Breast epithelium (tissue), 4 donors: ENCODE results near the gene CXXC5. TPM values are rescaled to one million over a fixed set of nuclear protein-coding genes. Genes with fewer than 3 reads are reported as not detected.

Experiments used
- DNase-seq, 2 donors: peaks; one replicate each; pipeline ENCODE4 v3.0.0-alpha.2; 2019; ENCODE audit warnings: low spot score in 2 of 2
- H3K27ac ChIP-seq, 2 donors: fragments of 200-600 bp; sonication (generic) in 1 of 2; one replicate each; pipeline ENCODE4 v1.5.1; 2016 to 2019; ENCODE audit warnings: mild to moderate bottlenecking in 1 of 2
- H3K27me3 ChIP-seq, 2 donors: fragments of 200-600 bp; sonication (generic) in 1 of 2; one replicate each; pipeline versions ENCODE4 v1.5.1 to v1.6.0; 2017 to 2019; ENCODE audit warnings: control low read depth in 1 of 2, mild to moderate bottlenecking in 1 of 2
- H3K36me3 ChIP-seq: fragments of 200-600 bp; one replicate; pipeline ENCODE4 v1.5.1; 2019
- H3K4me1 ChIP-seq, 2 donors: fragments of 200-600 bp; sonication (generic); one replicate each; pipeline ENCODE4 v1.5.1; 2016 to 2019; ENCODE audit warnings: control low read depth in 1 of 2
- H3K4me3 ChIP-seq, 3 donors: fragments of 200-600 bp; sonication (generic); 1 replicate in 2 of 3; 2 replicates in 1 of 3; pipeline ENCODE4 v1.5.1; 2016 to 2019; ENCODE audit warnings: mild to moderate bottlenecking in 3 of 3, moderate library complexity in 2 of 3
- H3K9me3 ChIP-seq, 2 donors: fragments of 200-600 bp; sonication (generic) in 1 of 2; one replicate each; pipeline ENCODE4 v1.5.1; 2016 to 2019; ENCODE audit warnings: control low read depth in 1 of 2
- POLR2A ChIP-seq: fragments of 450-650 bp; IDR thresholded peaks from one replicate; pipeline ENCODE4 v1.6.1; 2016; ENCODE audit warnings: antibody characterized with exemption, mild to moderate bottlenecking, moderate library complexity
- POLR2AphosphoS5 ChIP-seq, 3 donors: sonication (generic); formaldehyde crosslinking; IDR thresholded peaks; one replicate each; pipeline ENCODE4 v1.6.1; 2017; ENCODE audit warnings: antibody characterized with exemption in 3 of 3
- intact Hi-C: fragments of 100-400 bp; cut with DNase I; formaldehyde crosslinking; loops from one replicate; pipeline ENCODE4 v1.15.1; 2023; ENCODE audit warnings: low total_unique reads
- total RNA-seq, 3 donors: library from RNA; depleted of rRNA; stranded (reverse); fragments of >200 nt; gene quantifications; one replicate each; pipeline ENCODE4 v1.1.0, GENCODE V29; 2016
- TF ChIP-seq, protein P1 (sequence below), 3 donors: fragments of 450-650 bp; IDR thresholded peaks; one replicate each; pipeline ENCODE4 v1.5.1; 2016 to 2017; ENCODE audit warnings: antibody characterized with exemption in 3 of 3, mild to moderate bottlenecking in 3 of 3, moderate library complexity in 3 of 3

Gene CXXC5
- total RNA-seq, 3 donors from 2014 or later: 33.9 to 66.9 (median 38.3) TPM

DNA sequence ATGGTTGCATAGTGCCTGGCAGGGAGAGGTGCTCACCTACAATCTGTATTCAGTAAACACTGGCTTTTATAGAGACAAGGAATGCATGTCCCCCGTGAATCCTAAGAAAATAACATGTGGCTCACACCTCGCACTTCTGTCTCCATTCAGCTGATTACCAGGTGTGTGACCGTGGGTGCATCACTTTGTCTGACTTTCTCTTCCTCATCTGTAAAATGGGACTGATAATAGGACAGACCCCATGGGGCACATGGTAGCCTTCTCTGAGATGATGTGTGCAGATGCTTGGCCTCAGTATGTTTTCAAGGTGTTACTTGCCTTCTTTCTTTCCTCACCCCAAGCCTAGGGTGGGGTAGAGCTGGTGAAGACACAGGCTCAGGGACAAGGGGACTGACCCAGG is 6.3 kb downstream of the CXXC5 start:
- TF ChIP-seq, protein P1, sequence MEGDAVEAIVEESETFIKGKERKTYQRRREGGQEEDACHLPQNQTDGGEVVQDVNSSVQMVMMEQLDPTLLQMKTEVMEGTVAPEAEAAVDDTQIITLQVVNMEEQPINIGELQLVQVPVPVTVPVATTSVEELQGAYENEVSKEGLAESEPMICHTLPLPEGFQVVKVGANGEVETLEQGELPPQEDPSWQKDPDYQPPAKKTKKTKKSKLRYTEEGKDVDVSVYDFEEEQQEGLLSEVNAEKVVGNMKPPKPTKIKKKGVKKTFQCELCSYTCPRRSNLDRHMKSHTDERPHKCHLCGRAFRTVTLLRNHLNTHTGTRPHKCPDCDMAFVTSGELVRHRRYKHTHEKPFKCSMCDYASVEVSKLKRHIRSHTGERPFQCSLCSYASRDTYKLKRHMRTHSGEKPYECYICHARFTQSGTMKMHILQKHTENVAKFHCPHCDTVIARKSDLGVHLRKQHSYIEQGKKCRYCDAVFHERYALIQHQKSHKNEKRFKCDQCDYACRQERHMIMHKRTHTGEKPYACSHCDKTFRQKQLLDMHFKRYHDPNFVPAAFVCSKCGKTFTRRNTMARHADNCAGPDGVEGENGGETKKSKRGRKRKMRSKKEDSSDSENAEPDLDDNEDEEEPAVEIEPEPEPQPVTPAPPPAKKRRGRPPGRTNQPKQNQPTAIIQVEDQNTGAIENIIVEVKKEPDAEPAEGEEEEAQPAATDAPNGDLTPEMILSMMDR (IDR thresholded peaks at IDR 0.05): no peak
- TF ChIP-seq POLR2AphosphoS5 (IDR thresholded peaks at IDR 0.05): no peak
- TF ChIP-seq POLR2A: no peak
- no peaks in the 10 kb centered on the region for H3K36me3 ChIP-seq
- H3K27me3 ChIP-seq: no peaks in the 10 kb centered on the region
- intact Hi-C loops: no loop called here
- H3K4me3 ChIP-seq: peak overlapping the region in 1 of 3 donors; percentile 44
- no peaks in the 10 kb centered on the region for H3K9me3 ChIP-seq
- peaks cover 29 to 76% of the 10 kb centered on the region in 2 donors for H3K4me1 ChIP-seq
- H3K27ac ChIP-seq: peak overlapping the region; percentile 97
- DNase-seq: no peak

DNA sequence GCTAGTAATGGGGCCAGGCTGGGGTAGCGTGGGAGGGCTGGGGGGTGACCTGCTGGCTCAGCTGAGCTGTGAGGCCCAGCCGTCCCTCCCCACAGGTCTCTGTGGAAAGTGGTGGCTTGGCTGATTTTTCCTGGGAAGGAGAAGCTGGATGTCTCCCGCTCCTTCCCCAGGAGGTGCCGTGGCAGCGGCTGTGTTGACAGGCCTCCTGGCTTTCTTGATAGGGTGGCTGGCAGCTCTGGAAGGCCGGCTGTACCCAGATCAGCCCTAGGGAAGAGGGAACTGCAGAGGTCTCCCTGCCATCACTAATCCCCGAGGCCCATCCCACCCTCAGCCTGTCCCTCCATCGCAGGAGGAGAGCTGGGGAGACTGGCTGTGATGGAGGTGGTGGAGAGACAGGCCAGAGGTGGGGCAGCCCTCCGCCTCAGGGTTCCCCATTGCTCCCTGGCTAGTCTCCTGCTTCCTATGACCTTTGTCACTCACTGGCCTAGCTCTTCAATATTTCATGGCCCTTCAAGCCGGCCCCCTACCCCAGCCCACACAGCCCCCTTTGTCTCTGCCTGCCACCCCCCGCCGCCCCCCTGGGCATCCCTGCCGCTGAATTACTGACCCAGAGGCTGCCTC is 6.8 kb downstream of the CXXC5 start:
- no peak for DNase-seq
- Histone ChIP-seq H3K9me3 (no peaks in the 10 kb centered on the region), H3K4me1 (peaks cover 34 to 81% of the 10 kb centered on the region in 2 donors), H3K4me3 (peak overlapping the region in 2 of 3 donors; percentile 18 to 44), H3K27ac (peak overlapping the region; percentile 97), H3K27me3 (no peaks in the 10 kb centered on the region), H3K36me3 (no peaks in the 10 kb centered on the region)
- intact Hi-C loops: no loop called here
- TF ChIP-seq POLR2A: no peak
- TF ChIP-seq, protein P1 (IDR thresholded peaks at IDR 0.05): no peak
- no peak for TF ChIP-seq POLR2AphosphoS5 (IDR thresholded peaks at IDR 0.05)

DNA sequence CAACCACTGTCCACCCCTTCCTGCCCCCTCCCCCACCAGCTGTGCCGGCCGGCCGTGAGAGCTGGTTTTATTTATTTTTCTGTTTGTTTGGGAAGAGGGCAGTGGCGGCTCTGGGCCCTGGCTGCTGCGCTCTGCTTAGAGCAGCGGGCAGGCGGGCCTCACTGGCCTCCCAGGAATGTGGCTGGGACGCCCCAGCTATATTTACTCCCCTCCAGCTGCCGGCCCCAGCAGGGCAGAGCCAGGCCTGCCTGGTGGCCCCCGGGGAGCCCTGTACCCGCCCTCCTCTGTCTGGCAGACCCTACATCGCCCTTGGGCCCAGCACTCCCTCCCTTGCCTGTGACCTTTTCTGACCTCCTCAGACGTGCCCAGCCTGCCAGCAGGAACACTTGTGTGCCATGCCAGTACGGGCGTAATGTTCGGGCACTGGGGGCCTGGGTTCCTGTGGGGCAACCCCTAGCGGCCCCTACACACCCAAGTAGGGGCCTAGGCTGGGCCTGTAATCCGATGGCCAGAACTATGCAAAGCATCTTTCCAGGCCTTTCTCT is 7.7 kb downstream of the CXXC5 start:
- Histone ChIP-seq H3K4me3 (peak overlapping the region in 2 of 3 donors; percentile 18 to 44), H3K27ac (peak overlapping the region; percentile 97), H3K27me3 (no peaks in the 10 kb centered on the region), H3K36me3 (no peaks in the 10 kb centered on the region), H3K4me1 (peaks cover 42 to 89% of the 10 kb centered on the region in 2 donors), H3K9me3 (no peaks in the 10 kb centered on the region)
- TF ChIP-seq POLR2A (no peak), POLR2AphosphoS5 (IDR thresholded peaks at IDR 0.05) (peak in 1 of 3 donors; percentile 24)
- TF ChIP-seq, protein P1 (IDR thresholded peaks at IDR 0.05): no peak
- intact Hi-C loops: no loop called here
- peak in 1 of 2 donors; percentile 76 for DNase-seq

DNA sequence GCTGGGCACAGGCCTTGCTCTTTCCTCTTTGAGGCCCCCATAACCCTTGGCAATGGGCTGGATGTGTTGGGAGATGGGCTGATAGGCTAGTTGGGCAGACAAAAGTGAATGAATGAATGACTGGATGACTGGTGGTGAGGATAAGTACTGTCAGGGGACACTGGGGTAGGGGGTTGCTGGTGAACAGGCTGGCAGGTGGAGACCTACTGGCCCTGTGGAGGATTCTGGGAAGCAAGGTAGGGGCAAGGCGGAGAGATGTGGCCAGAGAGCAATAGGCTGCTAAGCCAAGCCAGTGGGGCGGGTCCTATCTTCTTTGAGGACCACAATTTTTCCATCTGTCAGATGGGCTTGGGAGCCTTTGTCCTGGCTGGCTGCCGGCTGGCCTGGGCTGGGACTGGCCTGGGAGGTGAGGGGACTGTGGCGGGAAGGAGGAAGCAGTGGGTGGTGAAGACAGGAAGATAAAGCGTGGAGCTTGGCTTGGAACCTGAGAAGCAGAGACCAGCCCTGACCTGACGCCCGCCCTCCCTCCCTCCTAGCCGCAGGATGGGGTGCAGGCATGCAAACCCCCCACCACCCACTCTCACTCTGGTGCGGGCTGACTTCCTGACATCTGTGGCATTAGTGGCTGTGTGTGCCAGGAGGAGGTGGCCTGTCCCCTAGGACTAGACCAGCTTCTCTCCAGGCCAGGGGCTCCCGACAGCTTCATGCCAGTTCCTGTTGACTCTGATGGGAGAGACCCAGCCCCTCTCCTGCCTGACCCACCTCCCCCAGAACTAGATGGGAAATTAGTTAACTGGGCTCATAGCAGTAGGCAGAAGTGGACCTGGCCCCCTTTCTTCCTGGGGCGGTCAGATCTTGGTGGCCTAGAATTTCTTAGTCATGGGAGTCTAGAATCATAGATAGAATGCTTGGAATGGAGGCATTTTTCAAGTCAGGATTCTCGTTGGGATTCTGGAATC is 9.5 kb downstream of the CXXC5 start:
- DNase-seq: no peak
- intact Hi-C loops: no loop called here
- Histone ChIP-seq H3K9me3 (no peaks in the 10 kb centered on the region), H3K27ac (peak overlapping the region; percentile 97), H3K4me1 (peaks cover 54 to 86% of the 10 kb centered on the region in 2 donors), H3K27me3 (no peaks in the 10 kb centered on the region), H3K36me3 (no peaks in the 10 kb centered on the region), H3K4me3 (peak overlapping the region in 1 of 3 donors; percentile 48)
- TF ChIP-seq POLR2A (no peak), POLR2AphosphoS5 (IDR thresholded peaks at IDR 0.05) (peak in 1 of 3 donors; percentile 18)

DNA sequence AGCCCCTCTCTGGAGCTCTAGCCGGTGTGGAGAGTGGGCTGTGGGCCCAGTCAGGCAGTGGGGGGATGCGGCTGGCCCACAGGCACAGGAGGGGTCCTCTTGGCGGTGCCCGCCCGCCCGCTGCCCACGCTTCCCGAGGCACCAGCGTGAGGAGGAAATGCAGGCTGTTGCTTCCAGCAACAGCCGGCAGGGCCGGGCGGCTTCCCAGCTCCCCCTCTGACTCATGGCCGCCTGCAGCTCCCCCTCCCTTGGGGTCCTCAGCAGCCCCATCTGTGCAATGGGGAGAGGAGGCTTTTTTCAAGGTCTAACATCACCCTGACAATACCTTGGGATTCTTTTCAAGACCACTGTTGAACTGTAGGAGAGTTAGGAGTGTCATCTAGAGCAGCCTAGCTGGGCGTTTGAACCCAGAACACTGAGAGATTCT is 10.4 kb downstream of the CXXC5 start:
- Histone ChIP-seq H3K4me3 (peak overlapping the region in 2 of 3 donors; percentile 13 to 48), H3K27ac (peak overlapping the region; percentile 97), H3K4me1 (peaks cover 48 to 83% of the 10 kb centered on the region in 2 donors), H3K27me3 (no peaks in the 10 kb centered on the region), H3K36me3 (no peaks in the 10 kb centered on the region), H3K9me3 (no peaks in the 10 kb centered on the region)
- intact Hi-C loops: no loop called here
- TF ChIP-seq, protein P1 (IDR thresholded peaks at IDR 0.05): peak in 1 of 3 donors; percentile 19
- TF ChIP-seq POLR2A: no peak
- TF ChIP-seq POLR2AphosphoS5 (IDR thresholded peaks at IDR 0.05): no peak
- DNase-seq: no peak
